Esophagus squamous epithelium (tissue), 4 donors: ENCODE data around the gene SUPT3H.

ENCODE experiments used
- POLR2A ChIP-seq, 4 donors: fragments of 450-650 bp; IDR thresholded peaks; one replicate each; pipeline ENCODE4 v1.6.1; 2017; ENCODE audit warnings: antibody characterized with exemption in 4 of 4, mild to moderate bottlenecking in 4 of 4, moderate library complexity in 3 of 4
- TF ChIP-seq, protein P1 (sequence below), 6 experiments: fragments of 450-650 bp in 4 of 6; fragments of 200-600 bp in 2 of 6; sonication (generic) in 2 of 6; IDR thresholded peaks; one replicate each; pipeline ENCODE4 v1.5.1; 2016 to 2019; ENCODE audit warnings: antibody characterized with exemption in 6 of 6, mild to moderate bottlenecking in 4 of 6, moderate library complexity in 4 of 6

DNA sequence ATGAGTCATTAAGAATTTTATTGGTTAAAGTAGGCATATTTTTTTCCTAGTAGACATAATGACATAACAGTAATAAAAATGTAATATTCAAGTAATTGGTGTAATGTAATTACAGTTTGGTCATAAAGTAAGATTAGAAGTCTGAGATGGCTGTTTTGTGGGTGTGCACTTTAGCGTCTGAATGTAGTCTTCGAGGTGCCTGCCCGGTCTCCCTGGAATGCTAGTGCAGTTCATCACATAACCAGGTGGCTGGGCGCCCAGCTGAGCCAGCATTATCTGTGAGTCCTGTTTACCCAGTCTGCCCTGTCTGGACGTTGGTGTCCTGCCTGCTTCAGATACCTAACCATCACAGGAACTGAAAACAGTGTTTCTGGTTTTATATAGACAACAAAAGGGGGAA is 571.1 kb downstream of the SUPT3H start:
- TF ChIP-seq, protein P1, sequence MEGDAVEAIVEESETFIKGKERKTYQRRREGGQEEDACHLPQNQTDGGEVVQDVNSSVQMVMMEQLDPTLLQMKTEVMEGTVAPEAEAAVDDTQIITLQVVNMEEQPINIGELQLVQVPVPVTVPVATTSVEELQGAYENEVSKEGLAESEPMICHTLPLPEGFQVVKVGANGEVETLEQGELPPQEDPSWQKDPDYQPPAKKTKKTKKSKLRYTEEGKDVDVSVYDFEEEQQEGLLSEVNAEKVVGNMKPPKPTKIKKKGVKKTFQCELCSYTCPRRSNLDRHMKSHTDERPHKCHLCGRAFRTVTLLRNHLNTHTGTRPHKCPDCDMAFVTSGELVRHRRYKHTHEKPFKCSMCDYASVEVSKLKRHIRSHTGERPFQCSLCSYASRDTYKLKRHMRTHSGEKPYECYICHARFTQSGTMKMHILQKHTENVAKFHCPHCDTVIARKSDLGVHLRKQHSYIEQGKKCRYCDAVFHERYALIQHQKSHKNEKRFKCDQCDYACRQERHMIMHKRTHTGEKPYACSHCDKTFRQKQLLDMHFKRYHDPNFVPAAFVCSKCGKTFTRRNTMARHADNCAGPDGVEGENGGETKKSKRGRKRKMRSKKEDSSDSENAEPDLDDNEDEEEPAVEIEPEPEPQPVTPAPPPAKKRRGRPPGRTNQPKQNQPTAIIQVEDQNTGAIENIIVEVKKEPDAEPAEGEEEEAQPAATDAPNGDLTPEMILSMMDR (IDR thresholded peaks at IDR 0.05), result no peak
- TF ChIP-seq POLR2A (IDR thresholded peaks at IDR 0.05), result no peak
